ENCODE results near the gene ADARB2.

Gene ADARB2

DNA sequence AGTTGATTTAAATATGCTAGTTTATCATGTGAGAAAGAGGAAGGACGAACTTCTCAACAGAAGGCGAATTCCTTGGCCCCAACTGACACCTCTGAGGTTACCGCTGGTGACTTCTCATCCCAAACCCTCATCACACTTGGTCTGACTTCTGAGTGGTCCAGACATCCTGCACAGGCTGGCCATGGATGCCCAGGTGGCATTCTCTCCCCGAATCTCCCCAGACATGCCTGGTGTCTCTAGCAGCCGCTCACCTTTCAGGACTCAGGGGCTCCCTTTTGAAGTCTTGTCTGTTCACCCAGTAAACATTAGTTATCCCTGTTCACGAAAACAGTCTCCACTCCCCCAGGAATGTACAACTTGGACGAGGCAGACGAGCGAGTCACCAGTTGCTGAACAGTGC is 157.7 kb downstream of the ADARB2 start:
- TF ChIP-seq, protein P1, sequence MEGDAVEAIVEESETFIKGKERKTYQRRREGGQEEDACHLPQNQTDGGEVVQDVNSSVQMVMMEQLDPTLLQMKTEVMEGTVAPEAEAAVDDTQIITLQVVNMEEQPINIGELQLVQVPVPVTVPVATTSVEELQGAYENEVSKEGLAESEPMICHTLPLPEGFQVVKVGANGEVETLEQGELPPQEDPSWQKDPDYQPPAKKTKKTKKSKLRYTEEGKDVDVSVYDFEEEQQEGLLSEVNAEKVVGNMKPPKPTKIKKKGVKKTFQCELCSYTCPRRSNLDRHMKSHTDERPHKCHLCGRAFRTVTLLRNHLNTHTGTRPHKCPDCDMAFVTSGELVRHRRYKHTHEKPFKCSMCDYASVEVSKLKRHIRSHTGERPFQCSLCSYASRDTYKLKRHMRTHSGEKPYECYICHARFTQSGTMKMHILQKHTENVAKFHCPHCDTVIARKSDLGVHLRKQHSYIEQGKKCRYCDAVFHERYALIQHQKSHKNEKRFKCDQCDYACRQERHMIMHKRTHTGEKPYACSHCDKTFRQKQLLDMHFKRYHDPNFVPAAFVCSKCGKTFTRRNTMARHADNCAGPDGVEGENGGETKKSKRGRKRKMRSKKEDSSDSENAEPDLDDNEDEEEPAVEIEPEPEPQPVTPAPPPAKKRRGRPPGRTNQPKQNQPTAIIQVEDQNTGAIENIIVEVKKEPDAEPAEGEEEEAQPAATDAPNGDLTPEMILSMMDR (IDR thresholded peaks at IDR 0.05; ENCODE audit: low read depth, low read length) = no peak
- no peak for DNase-seq (ENCODE audit: extremely low read depth, low read depth)

DNA sequence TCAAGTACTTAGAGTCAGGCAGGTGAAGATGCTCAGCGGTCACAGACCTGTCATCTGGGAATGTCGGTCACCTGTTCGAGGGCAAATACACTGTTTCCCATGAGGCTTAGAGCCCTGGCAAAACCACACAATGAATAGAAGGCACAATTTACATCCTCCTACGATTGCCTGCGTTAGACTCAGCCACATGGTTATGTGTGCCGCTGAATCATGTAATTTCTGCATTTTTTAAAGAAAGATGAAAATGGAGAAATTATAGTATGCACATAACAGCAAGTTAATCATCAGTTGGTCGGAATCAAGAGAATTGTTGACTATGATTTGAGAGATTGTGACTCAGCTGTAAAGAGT is 158.2 kb downstream of the ADARB2 start:
- no peak for DNase-seq (ENCODE audit: extremely low read depth, low read depth)
- TF ChIP-seq, protein P1 (IDR thresholded peaks at IDR 0.05; ENCODE audit: low read depth, low read length) = no peak

DNA sequence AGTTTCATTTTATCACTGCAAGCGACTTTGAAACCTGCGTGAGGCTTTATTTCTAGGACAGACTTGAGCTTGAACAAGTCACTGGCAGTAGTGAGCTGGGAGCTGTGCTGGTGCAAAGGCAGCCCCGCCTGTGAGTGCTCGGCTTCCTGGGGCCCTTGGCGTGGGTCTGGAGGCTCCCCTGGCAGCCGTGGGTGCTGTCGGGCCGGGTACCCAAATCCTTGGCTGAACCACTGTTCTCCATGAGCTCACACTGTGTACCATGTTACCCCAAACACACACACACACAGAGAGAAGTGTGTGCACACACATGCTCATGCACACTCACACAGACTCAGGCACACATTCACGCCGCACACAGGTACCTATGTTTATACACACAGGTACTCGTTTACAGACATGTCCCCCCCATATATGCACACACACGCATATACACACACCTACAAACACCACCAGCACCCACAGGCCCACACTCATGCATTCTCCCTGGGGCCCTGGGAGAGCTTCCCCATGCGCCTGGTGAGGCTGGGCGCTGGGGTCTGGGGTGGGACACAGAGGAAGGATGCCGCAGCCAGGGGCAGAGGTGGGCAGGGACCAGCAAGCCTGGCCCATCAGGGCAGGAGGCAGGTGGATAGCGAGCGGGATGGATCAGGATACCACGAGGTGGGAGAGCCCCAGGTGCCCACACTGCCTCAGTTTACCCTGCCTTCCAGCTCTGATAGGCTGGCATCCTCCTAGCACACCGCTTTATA is 158.8 kb downstream of the ADARB2 start:
- no peak for DNase-seq (ENCODE audit: extremely low read depth, low read depth)
- TF ChIP-seq, protein P1 (IDR thresholded peaks at IDR 0.05; ENCODE audit: low read depth, low read length) = no peak

DNA sequence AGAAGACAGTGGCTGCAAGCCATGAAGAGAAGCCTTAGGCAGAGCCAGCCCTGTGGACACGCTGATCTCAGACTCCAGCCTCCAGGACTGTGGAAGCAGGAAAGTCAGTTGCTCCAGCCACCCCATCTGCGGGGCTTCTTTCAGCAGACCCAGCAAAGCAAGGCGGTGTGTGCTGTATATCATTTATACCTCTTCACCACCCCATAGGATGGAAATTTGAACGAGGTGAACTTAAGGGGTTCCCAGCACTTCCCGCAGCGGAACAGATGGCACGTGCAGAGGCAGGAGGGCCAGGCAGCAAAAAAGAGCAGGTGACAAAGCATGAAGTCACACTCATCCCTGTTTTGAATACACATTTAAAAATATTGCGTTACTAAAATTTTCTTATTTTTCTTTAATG is 159.4 kb downstream of the ADARB2 start:
- DNase-seq (ENCODE audit: extremely low read depth, low read depth) = no peak
- TF ChIP-seq, protein P1 (IDR thresholded peaks at IDR 0.05; ENCODE audit: low read depth, low read length) = no peak

DNA sequence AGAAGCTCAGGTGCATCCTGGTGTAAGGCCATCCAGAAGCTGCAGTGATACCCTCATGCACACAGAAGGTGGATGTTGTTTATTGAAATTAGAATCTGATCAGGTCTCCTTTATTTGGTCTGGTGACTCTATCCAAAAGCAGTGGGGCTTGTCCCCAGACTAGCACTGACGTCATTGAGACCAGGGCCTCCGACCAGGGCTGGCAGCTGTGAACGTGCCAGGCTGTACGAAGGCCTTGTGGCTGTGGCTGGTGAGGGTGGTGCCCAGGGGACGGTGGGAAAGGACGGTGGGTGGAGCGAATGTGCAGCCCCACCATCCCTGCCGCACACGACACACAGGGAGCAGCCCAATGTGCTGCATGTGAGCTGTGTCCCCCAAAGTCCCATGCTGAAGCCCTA is 160.0 kb downstream of the ADARB2 start:
- no peak for DNase-seq (ENCODE audit: extremely low read depth, low read depth)

DNA sequence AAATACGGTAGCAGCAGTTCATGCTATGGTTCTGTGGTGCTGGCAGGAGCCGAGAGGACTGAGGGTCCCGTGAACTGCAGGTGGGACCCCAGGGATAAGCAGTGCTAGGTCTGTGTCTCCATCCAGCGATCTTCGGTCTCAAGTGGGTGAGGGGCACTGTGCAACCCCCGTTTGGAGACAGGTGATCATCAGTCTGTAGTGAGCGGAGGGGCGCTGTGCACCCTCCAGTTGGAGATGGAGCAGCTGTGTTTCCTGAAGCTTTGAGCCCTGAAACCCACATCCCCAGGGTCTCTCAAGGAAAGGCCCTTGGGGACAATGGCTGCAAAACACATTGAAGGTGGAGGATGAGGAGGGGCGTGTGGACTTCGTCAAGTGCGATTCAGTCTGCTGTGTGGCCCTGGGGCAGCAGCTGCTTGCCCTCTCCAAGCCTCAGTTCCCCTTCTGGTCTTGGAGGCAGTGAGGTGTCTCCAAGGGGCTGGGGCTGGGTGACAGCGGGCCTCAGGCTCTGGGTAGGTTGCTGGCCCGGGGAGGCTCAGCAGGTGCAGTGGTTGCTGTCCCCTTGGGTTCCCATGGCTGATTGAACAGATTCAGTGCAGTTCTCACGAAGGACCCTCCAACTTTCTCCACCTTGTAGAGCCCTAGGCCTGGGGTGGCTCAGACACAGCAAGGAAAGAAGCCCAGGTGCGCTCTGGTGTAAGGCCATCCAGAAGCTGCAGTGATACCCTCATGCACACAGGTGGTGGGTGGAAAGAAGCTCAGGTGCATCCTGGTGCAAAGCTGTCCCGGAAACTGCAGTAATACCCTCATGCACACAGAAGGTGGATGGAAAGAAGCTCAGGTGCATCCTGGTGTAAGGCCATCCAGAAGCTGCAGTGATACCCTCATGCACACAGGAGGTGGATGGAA is 160.6 kb downstream of the ADARB2 start:
- TF ChIP-seq, protein P1 (IDR thresholded peaks at IDR 0.05; ENCODE audit: low read depth, low read length) = no peak
- DNase-seq (ENCODE audit: extremely low read depth, low read depth) = no peak

More for the DNA sequence above, 160.0 kb downstream of the ADARB2 start:
- TF ChIP-seq, protein P1 (IDR thresholded peaks at IDR 0.05; ENCODE audit: low read depth, low read length) = no peak
